Measurements from ENCODE around the gene BCOR. TPM values are rescaled to one million over a fixed set of nuclear protein-coding genes. Genes with fewer than 3 reads are reported as not detected.
A peak's percentile ranks its signal among the peaks of the same experiment; 100 is the strongest.

BCOR gene
- total and polyA plus RNA-seq, 2 experiments from 2014 or later = 30.0 to 90.5 TPM

GRCh38 chrX:40065296-40066046 lies 32.3 kb downstream of the BCOR start:
- no peaks in the 10 kb centered on the region for H3K27me3 ChIP-seq
- H3K9me3 ChIP-seq (ENCODE audit: low read depth) = no peaks in the 10 kb centered on the region
- H3K27ac ChIP-seq = no peak overlapping the region
- H3K4me3 ChIP-seq = no peak overlapping the region
- TF ChIP-seq CTCF (IDR thresholded peaks at IDR 0.05; ENCODE audit: low read depth, low read length) = no peak
- no peak for DNase-seq (ENCODE audit: low read depth in 1 of 2, low spot score in 1 of 2)
- H3K36me3 ChIP-seq = peaks cover 45% of the 10 kb centered on the region
- H3K4me1 ChIP-seq (ENCODE audit: low read depth) = no peaks in the 10 kb centered on the region

- Histone ChIP-seq H3K27ac (no peak overlapping the region), H3K4me3 (no peak overlapping the region), H3K27me3 (no peaks in the 10 kb centered on the region), H3K36me3 (peaks cover 39% of the 10 kb centered on the region), H3K9me3 (ENCODE audit: low read depth) (no peaks in the 10 kb centered on the region), H3K4me1 (ENCODE audit: low read depth) (no peaks in the 10 kb centered on the region)
- no peak for TF ChIP-seq CTCF (IDR thresholded peaks at IDR 0.05; ENCODE audit: low read depth, low read length)
- no peak for DNase-seq (ENCODE audit: low read depth in 1 of 2, low spot score in 1 of 2)
Observed at GRCh38 chrX:40064055-40064597, 33.6 kb downstream of the BCOR start.

- Histone ChIP-seq H3K36me3 (peaks cover 37% of the 10 kb centered on the region), H3K4me3 (no peak overlapping the region), H3K9me3 (ENCODE audit: low read depth) (no peaks in the 10 kb centered on the region), H3K4me1 (ENCODE audit: low read depth) (no peaks in the 10 kb centered on the region), H3K27ac (no peak overlapping the region), H3K27me3 (no peaks in the 10 kb centered on the region)
- DNase-seq (ENCODE audit: low read depth in 1 of 2, low spot score in 1 of 2) = no peak
- TF ChIP-seq CTCF (IDR thresholded peaks at IDR 0.05; ENCODE audit: low read depth, low read length) = no peak
Observed at GRCh38 chrX:40063555-40063954, 34.2 kb downstream of the BCOR start.

- no peak for TF ChIP-seq CTCF (IDR thresholded peaks at IDR 0.05; ENCODE audit: low read depth, low read length)
- no peaks in the 10 kb centered on the region for H3K9me3 ChIP-seq (ENCODE audit: low read depth)
- H3K36me3 ChIP-seq = peaks cover 29% of the 10 kb centered on the region
- no peak for DNase-seq (ENCODE audit: low read depth in 1 of 2, low spot score in 1 of 2)
- H3K27ac ChIP-seq = peak overlapping the region; percentile 38
- H3K4me1 ChIP-seq (ENCODE audit: low read depth) = no peaks in the 10 kb centered on the region
- no peak overlapping the region for H3K4me3 ChIP-seq
- no peaks in the 10 kb centered on the region for H3K27me3 ChIP-seq
Observed at GRCh38 chrX:40062525-40063155, 35.1 kb downstream of the BCOR start.

GRCh38 chrX:40061871-40062524 lies 35.8 kb downstream of the BCOR start:
- DNase-seq (ENCODE audit: low read depth in 1 of 2, low spot score in 1 of 2) = no peak
- Histone ChIP-seq H3K36me3 (peaks cover 29% of the 10 kb centered on the region), H3K4me3 (no peak overlapping the region), H3K9me3 (ENCODE audit: low read depth) (no peaks in the 10 kb centered on the region), H3K4me1 (ENCODE audit: low read depth) (no peaks in the 10 kb centered on the region), H3K27ac (peak overlapping the region; percentile 10), H3K27me3 (no peaks in the 10 kb centered on the region)
- TF ChIP-seq CTCF (IDR thresholded peaks at IDR 0.05; ENCODE audit: low read depth, low read length) = no peak
